Trophoblast cell (in vitro differentiated cells and primary cell): Measurements from ENCODE around the gene MYO10.

Experiments used
- DNase-seq, 2 donors: peaks; one replicate each; pipeline ENCODE4 v3.0.0-alpha.2; 2016
- H2AFZ ChIP-seq: 2 replicates; pipeline ENCODE4 v1.6.1; 2013; ENCODE audit warnings: low read length, moderate library complexity, mild to moderate bottlenecking; ENCODE audit not compliant: insufficient read depth, poor library complexity
- H2AK5ac ChIP-seq: 2 replicates; pipeline ENCODE4 v1.6.1; 2013; ENCODE audit warnings: mild to moderate bottlenecking, low read length
- H2BK120ac ChIP-seq: 2 replicates; pipeline ENCODE4 v1.6.1; 2013; ENCODE audit warnings: low read length, mild to moderate bottlenecking, moderate library complexity; ENCODE audit not compliant: insufficient read depth, poor library complexity
- H2BK12ac ChIP-seq: 2 replicates; pipeline ENCODE4 v1.6.1; 2013; ENCODE audit warnings: mild to moderate bottlenecking, low read length, moderate library complexity
- H2BK5ac ChIP-seq: 2 replicates; pipeline ENCODE4 v1.6.1; 2013; ENCODE audit warnings: low read length, low read depth, moderate library complexity, mild to moderate bottlenecking; ENCODE audit not compliant: poor library complexity
- H3K14ac ChIP-seq: 2 replicates; pipeline ENCODE4 v1.6.1; 2013; ENCODE audit warnings: mild to moderate bottlenecking, low read length
- H3K18ac ChIP-seq: 2 replicates; pipeline ENCODE4 v1.6.1; 2013; ENCODE audit warnings: mild to moderate bottlenecking, low read length
- H3K23ac ChIP-seq: 2 replicates; pipeline ENCODE4 v1.6.1; 2013; ENCODE audit warnings: low read length
- H3K27ac ChIP-seq: 2 replicates; pipeline ENCODE4 v1.5.1; 2013; ENCODE audit warnings: low read depth, mild to moderate bottlenecking, inconsistent platforms, low read length, moderate library complexity
- H3K27me3 ChIP-seq: 2 replicates; pipeline ENCODE4 v1.6.1; 2013; ENCODE audit warnings: inconsistent platforms, mild to moderate bottlenecking, low read length, moderate library complexity; ENCODE audit not compliant: insufficient read depth
- H3K36me3 ChIP-seq, 2 experiments: 1 replicate in 1 of 2; 2 replicates in 1 of 2; pipeline ENCODE4 v1.6.1; 2013; ENCODE audit warnings: low read length in 2 of 2, mild to moderate bottlenecking in 2 of 2, moderate library complexity in 1 of 2; ENCODE audit not compliant: insufficient read depth in 2 of 2, control insufficient read depth in 1 of 2
- H3K4ac ChIP-seq: 2 replicates; pipeline ENCODE4 v1.6.1; 2013; ENCODE audit warnings: low read depth, mild to moderate bottlenecking, low read length, moderate library complexity
- H3K4me1 ChIP-seq, 2 experiments: 1 replicate in 1 of 2; 2 replicates in 1 of 2; pipeline ENCODE4 v1.6.1; 2013; ENCODE audit warnings: low read length in 2 of 2, mild to moderate bottlenecking in 2 of 2, moderate library complexity in 1 of 2; ENCODE audit not compliant: insufficient read depth in 2 of 2, control insufficient read depth in 1 of 2
- H3K4me2 ChIP-seq: 2 replicates; pipeline ENCODE4 v1.6.1; 2013; ENCODE audit warnings: inconsistent platforms, mild to moderate bottlenecking, low read length, moderate library complexity
- H3K4me3 ChIP-seq: 2 replicates; pipeline ENCODE4 v1.5.1; 2013; ENCODE audit warnings: mild to moderate bottlenecking, low read depth, low read length, inconsistent platforms
- H3K79me1 ChIP-seq: one replicate; pipeline ENCODE4 v1.6.1; 2013; ENCODE audit warnings: low read length
- H3K79me2 ChIP-seq: 2 replicates; pipeline ENCODE4 v1.6.1; 2013; ENCODE audit warnings: low read length, mild to moderate bottlenecking; ENCODE audit not compliant: control insufficient read depth, insufficient read depth, poor library complexity
- H3K9ac ChIP-seq: 2 replicates; pipeline ENCODE4 v1.6.1; 2013; ENCODE audit warnings: mild to moderate bottlenecking, low read length
- H3K9me3 ChIP-seq: 2 replicates; pipeline ENCODE4 v1.6.1; 2013; ENCODE audit warnings: low read depth, mild to moderate bottlenecking, control low read depth, inconsistent platforms, low read length; ENCODE audit not compliant: insufficient read depth
- H4K12ac ChIP-seq: 2 replicates; pipeline ENCODE4 v1.6.1; 2013; ENCODE audit warnings: low read depth, mild to moderate bottlenecking, low read length, moderate library complexity
- H4K8ac ChIP-seq: 2 replicates; pipeline ENCODE4 v1.6.1; 2013; ENCODE audit warnings: low read depth, mild to moderate bottlenecking, low read length, moderate library complexity
- H4K91ac ChIP-seq: one replicate; pipeline ENCODE4 v1.6.1; 2013; ENCODE audit warnings: low read depth, mild to moderate bottlenecking, low read length, moderate library complexity
- WGBS: extraction: QIAGEN DNeasy Blood & Tissue Kit; methylation state at CpG from one replicate; pipeline ENCODE4 v1.1.7; 2013; ENCODE audit warnings: missing lambda C conversion rate; ENCODE audit not compliant: insufficient read length, insufficient coverage; ENCODE audit errors: extremely low coverage; 5-methylcytosine and 5-hydroxymethylcytosine counted together

Gene MYO10

DNA sequence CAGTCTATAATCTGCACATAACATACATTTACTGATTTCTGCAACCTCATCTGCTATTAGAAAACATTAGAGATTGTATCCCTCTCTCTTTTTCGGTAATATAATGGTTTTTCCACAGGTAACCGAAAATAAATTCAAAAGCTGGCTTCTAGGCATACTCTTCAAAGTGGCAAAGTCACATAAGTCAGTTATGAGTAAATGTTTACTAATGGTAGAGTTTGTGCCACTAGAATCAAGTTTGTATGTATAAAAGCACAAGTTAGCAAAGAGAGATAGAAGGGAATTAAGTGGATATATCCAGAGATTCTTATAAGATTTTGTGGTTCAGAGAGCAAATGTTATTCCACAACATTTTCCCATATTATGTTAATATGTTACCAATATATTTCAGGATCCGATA lies 86.9 kb downstream of the MYO10 start:
- Histone ChIP-seq H3K18ac (no peak overlapping the region), H3K9ac (no peak overlapping the region), H3K23ac (no peak overlapping the region), H3K79me2 (no peaks in the 10 kb centered on the region), H2BK120ac (no peak overlapping the region), H2AFZ (no peak overlapping the region), H3K4me3 (no peak overlapping the region), H3K27ac (no peak overlapping the region), H2BK12ac (no peak overlapping the region), H3K79me1 (no peaks in the 10 kb centered on the region), H2BK5ac (no peak overlapping the region), H4K12ac (no peak overlapping the region), H3K9me3 (no peaks in the 10 kb centered on the region), H4K8ac (no peak overlapping the region), H3K4me1 (peaks cover 0 to 2% of the 10 kb centered on the region in 2 experiments), H3K27me3 (no peaks in the 10 kb centered on the region), H2AK5ac (no peak overlapping the region), H3K14ac (no peak overlapping the region), H3K36me3 (no peaks in the 10 kb centered on the region), H3K4me2 (no peak overlapping the region), H3K4ac (no peak overlapping the region), H4K91ac (no peak overlapping the region)
- WGBS: no CpG with 5 or more reads among the region's 3 CpGs
- DNase-seq: no peak

DNA sequence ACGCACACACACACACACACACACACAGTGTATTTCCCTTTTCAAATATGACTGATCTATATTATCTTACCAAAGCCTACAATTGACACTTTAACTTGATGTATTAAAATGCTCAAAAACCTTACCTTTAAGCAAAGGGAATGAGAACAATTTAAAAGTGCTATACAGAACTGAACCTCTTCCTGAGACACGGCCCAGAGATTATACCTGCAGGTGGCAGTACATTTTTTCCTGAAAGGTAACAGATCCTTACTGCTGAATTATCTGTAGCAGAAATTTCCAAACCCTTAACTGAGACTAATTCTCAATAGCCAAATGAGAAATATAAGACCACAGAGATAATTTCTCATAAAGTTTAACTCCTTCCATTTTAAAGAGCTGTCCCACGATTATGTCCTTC lies 91.1 kb downstream of the MYO10 start:
- no peaks in the 10 kb centered on the region for H3K27me3 ChIP-seq
- H4K91ac ChIP-seq: no peak overlapping the region
- no peaks in the 10 kb centered on the region for H3K36me3 ChIP-seq
- no CpG with 5 or more reads among the region's 3 CpGs for WGBS
- no peak overlapping the region for H2BK5ac ChIP-seq
- no peak overlapping the region for H4K12ac ChIP-seq
- no peak overlapping the region for H3K18ac ChIP-seq
- H3K14ac ChIP-seq: no peak overlapping the region
- H3K23ac ChIP-seq: no peak overlapping the region
- H3K9ac ChIP-seq: no peak overlapping the region
- H4K8ac ChIP-seq: no peak overlapping the region
- H2BK120ac ChIP-seq: no peak overlapping the region
- no peak overlapping the region for H2AK5ac ChIP-seq
- H2BK12ac ChIP-seq: no peak overlapping the region
- H2AFZ ChIP-seq: no peak overlapping the region
- H3K4me3 ChIP-seq: no peak overlapping the region
- H3K4ac ChIP-seq: no peak overlapping the region
- H3K79me2 ChIP-seq: no peaks in the 10 kb centered on the region
- H3K4me1 ChIP-seq: peaks cover 2 to 6% of the 10 kb centered on the region in 2 experiments
- no peak overlapping the region for H3K4me2 ChIP-seq
- no peak for DNase-seq
- H3K79me1 ChIP-seq: no peaks in the 10 kb centered on the region
- H3K27ac ChIP-seq: no peak overlapping the region
- H3K9me3 ChIP-seq: no peaks in the 10 kb centered on the region

DNA sequence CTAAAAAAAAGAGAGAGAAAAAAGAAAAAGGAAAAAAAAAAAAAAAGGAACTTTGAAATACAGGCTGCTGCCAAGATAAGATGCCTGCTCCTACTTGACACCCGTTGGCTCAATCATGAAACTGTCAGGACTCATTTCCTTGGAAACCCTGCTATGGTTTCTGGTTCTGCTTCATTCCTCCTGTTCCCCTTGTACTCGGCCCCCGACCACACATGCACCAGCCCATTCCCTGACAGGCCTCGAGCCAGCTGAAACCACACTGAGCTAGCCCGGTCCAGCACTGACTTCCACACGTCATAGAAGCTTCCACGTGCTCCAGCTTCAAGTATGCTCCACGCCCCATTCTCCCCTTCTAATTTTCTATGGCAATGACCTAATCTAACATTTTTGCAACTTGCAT lies 93.2 kb downstream of the MYO10 start:
- H4K12ac ChIP-seq: no peak overlapping the region
- peak in 1 of 2 donors; percentile 23 for DNase-seq
- H2AK5ac ChIP-seq: no peak overlapping the region
- H3K23ac ChIP-seq: no peak overlapping the region
- H3K18ac ChIP-seq: no peak overlapping the region
- no peak overlapping the region for H3K27ac ChIP-seq
- H3K4me2 ChIP-seq: no peak overlapping the region
- no peak overlapping the region for H4K8ac ChIP-seq
- H2BK5ac ChIP-seq: no peak overlapping the region
- H3K36me3 ChIP-seq: no peaks in the 10 kb centered on the region
- no CpG with 5 or more reads among the region's 8 CpGs for WGBS
- no peak overlapping the region for H3K14ac ChIP-seq
- no peaks in the 10 kb centered on the region for H3K79me2 ChIP-seq
- H3K79me1 ChIP-seq: no peaks in the 10 kb centered on the region
- peaks cover 2 to 6% of the 10 kb centered on the region in 2 experiments for H3K4me1 ChIP-seq
- no peak overlapping the region for H2BK12ac ChIP-seq
- H3K4ac ChIP-seq: no peak overlapping the region
- no peak overlapping the region for H3K4me3 ChIP-seq
- no peak overlapping the region for H3K9ac ChIP-seq
- no peaks in the 10 kb centered on the region for H3K9me3 ChIP-seq
- no peaks in the 10 kb centered on the region for H3K27me3 ChIP-seq
- no peak overlapping the region for H2BK120ac ChIP-seq
- no peak overlapping the region for H2AFZ ChIP-seq
- no peak overlapping the region for H4K91ac ChIP-seq

DNA sequence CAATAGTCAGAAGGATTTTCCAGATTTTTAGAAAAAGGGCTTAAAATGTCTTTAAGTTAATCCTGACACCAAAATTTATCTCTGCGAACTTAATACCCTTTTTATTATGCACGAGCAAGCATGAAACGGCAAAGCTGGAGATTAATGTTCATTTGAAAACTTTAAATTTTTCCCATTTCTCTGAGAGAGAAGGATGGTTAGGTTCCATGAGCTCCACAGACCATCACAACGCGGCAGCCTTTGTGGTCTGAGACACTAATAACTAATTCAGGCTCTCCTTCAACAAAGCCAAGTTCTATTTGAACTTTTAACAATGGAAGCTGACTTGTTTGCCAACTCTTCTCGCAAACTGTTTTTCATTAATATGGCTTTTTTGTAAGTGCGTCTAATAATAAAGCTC lies 94.7 kb downstream of the MYO10 start:
- WGBS: no CpG with 5 or more reads among the region's 7 CpGs
- no peak overlapping the region for H2AK5ac ChIP-seq
- H3K18ac ChIP-seq: no peak overlapping the region
- no peaks in the 10 kb centered on the region for H3K36me3 ChIP-seq
- no peak overlapping the region for H3K4ac ChIP-seq
- peaks cover 2 to 6% of the 10 kb centered on the region in 2 experiments for H3K4me1 ChIP-seq
- H3K27me3 ChIP-seq: no peaks in the 10 kb centered on the region
- H3K79me2 ChIP-seq: no peaks in the 10 kb centered on the region
- H4K12ac ChIP-seq: no peak overlapping the region
- H3K9me3 ChIP-seq: no peaks in the 10 kb centered on the region
- no peak overlapping the region for H2AFZ ChIP-seq
- no peak overlapping the region for H3K23ac ChIP-seq
- no peak overlapping the region for H3K27ac ChIP-seq
- H3K9ac ChIP-seq: no peak overlapping the region
- H4K8ac ChIP-seq: no peak overlapping the region
- DNase-seq: no peak
- H4K91ac ChIP-seq: no peak overlapping the region
- H3K4me2 ChIP-seq: no peak overlapping the region
- H3K14ac ChIP-seq: no peak overlapping the region
- no peak overlapping the region for H2BK12ac ChIP-seq
- no peak overlapping the region for H3K4me3 ChIP-seq
- no peak overlapping the region for H2BK120ac ChIP-seq
- no peak overlapping the region for H2BK5ac ChIP-seq
- H3K79me1 ChIP-seq: no peaks in the 10 kb centered on the region
